Peyer's patch (tissue), 4 donors: ENCODE results near the gene WDR91. TPM values are rescaled to one million over a fixed set of nuclear protein-coding genes. Genes with fewer than 3 reads are reported as not detected.

ENCODE experiments used
- DNase-seq, 3 donors: peaks; one replicate each; pipeline ENCODE4 v3.0.0-alpha.2; 2017 to 2019
- H3K27ac ChIP-seq, 4 donors: fragments of 200-600 bp; sonication (generic); one replicate each; pipeline ENCODE4 v1.5.1; 2016 to 2019
- H3K27me3 ChIP-seq, 2 donors: fragments of 200-600 bp; sonication (generic); one replicate each; pipeline ENCODE4 v1.5.1; 2019
- H3K36me3 ChIP-seq, 3 donors: fragments of 200-600 bp; sonication (generic); one replicate each; pipeline ENCODE4 v1.5.1; 2016 to 2019
- H3K4me1 ChIP-seq, 4 donors: fragments of 200-600 bp; sonication (generic); one replicate each; pipeline ENCODE4 v1.5.1; 2016 to 2019
- H3K4me3 ChIP-seq, 4 donors: fragments of 200-600 bp; sonication (generic); 1 replicate in 3 of 4; 2 replicates in 1 of 4; pipeline ENCODE4 v1.5.1; 2016 to 2019; ENCODE audit warnings: mild to moderate bottlenecking in 1 of 4
- H3K9me3 ChIP-seq, 4 donors: fragments of 200-600 bp; sonication (generic); one replicate each; pipeline ENCODE4 v1.5.1; 2016 to 2019; ENCODE audit warnings: mild to moderate bottlenecking in 1 of 4
- CTCF ChIP-seq, 6 experiments: fragments of 450-650 bp in 4 of 6; fragments of 200-600 bp in 2 of 6; sonication (generic) in 1 of 6; IDR thresholded peaks; one replicate each; pipeline ENCODE4 v1.5.1; 2017 to 2019; ENCODE audit warnings: antibody characterized with exemption in 6 of 6, mild to moderate bottlenecking in 3 of 6, moderate library complexity in 1 of 6
- POLR2A ChIP-seq, 2 donors: fragments of 450-650 bp; IDR thresholded peaks; one replicate each; pipeline ENCODE4 v1.5.1; 2017; ENCODE audit warnings: antibody characterized with exemption in 2 of 2, mild to moderate bottlenecking in 2 of 2, moderate library complexity in 2 of 2
- total RNA-seq, 4 donors: library from RNA; depleted of rRNA; stranded (reverse); fragments of >200 nt; gene quantifications; one replicate each; pipeline ENCODE4 v1.1.0, GENCODE V29; 2016

The WDR91 gene
- total RNA-seq, 4 donors from 2014 or later: 6.7 to 44.6 (median 22.2) TPM

DNA sequence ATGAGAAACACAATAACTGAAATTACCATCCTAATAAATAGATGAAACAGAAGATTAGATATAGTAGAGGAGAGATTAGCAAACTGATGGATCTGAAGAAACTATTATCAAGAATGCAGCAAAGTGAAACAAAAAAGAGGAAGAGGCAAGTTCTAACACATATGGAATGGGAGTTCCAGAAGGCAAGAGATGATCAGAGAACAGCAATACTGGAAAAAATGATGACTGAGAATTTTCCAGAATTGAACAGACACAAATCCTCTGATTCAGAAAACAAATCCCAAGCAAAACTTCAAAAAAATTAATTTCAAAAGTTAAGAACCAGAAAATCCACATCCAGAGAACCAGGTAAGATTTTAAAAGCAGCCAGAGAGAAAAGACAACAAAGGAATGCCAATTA lies 20.6 kb downstream of the WDR91 start:
- Histone ChIP-seq H3K9me3 (no peaks in the 10 kb centered on the region), H3K36me3 (peaks cover 0 to 70% (median 0%) of the 10 kb centered on the region in 3 donors), H3K4me1 (no peaks in the 10 kb centered on the region), H3K27me3 (no peaks in the 10 kb centered on the region), H3K4me3 (no peak overlapping the region), H3K27ac (no peak overlapping the region)
- no peak for TF ChIP-seq POLR2A (IDR thresholded peaks at IDR 0.05)
- no peak for TF ChIP-seq CTCF (IDR thresholded peaks at IDR 0.05)
- DNase-seq: no peak

- TF ChIP-seq POLR2A (IDR thresholded peaks at IDR 0.05) (no peak), CTCF (IDR thresholded peaks at IDR 0.05) (no peak)
- Histone ChIP-seq H3K9me3 (no peaks in the 10 kb centered on the region), H3K4me3 (no peak overlapping the region), H3K36me3 (peaks cover 0 to 72% (median 0%) of the 10 kb centered on the region in 3 donors), H3K4me1 (no peaks in the 10 kb centered on the region), H3K27ac (no peak overlapping the region), H3K27me3 (no peaks in the 10 kb centered on the region)
- DNase-seq: no peak
Observed at GRCh38 chr7:135189961-135190360, 21.4 kb downstream of the WDR91 start.

GRCh38 chr7:135189221-135189662 lies 22.1 kb downstream of the WDR91 start:
- Histone ChIP-seq H3K4me3 (no peak overlapping the region), H3K27me3 (no peaks in the 10 kb centered on the region), H3K36me3 (peaks cover 0 to 71% (median 0%) of the 10 kb centered on the region in 3 donors), H3K4me1 (no peaks in the 10 kb centered on the region), H3K9me3 (no peaks in the 10 kb centered on the region), H3K27ac (no peak overlapping the region)
- TF ChIP-seq CTCF (IDR thresholded peaks at IDR 0.05) (no peak), POLR2A (IDR thresholded peaks at IDR 0.05) (no peak)
- no peak for DNase-seq

DNA sequence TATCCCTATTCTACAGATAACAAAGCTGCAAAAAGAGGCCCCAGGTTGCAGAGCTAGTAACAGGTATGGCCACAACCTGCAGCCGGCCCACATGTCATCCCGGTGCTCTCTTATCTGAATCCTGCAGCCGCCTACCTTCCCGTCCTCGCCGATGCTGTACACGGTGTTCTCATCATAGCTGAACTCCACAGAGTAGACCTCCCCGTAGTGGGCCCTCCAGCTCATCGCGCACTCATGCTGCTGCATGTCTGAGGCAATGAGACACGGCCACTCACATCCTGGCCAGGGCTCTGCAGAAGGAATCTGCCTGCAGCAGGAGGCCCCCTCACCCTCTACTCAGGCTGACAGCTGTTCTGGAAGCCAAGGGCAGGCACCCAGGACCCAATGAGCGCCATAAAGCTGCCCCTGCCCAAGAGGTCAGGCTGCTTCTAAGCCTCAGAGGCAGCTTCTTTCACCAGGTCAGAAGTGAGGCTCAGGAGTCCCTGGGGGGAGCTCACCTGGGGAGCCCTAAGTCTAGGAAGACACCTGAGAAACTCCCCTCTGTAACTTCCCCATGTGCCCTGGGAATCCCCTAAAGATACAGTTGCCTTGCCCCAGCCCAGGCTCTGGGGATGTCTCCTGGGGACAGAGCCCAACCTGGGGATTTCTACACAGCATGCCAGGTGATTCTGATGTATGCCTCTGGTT lies 22.9 kb downstream of the WDR91 start:
- no peaks in the 10 kb centered on the region for H3K4me1 ChIP-seq
- no peaks in the 10 kb centered on the region for H3K9me3 ChIP-seq
- no peak overlapping the region for H3K27ac ChIP-seq
- no peak for TF ChIP-seq POLR2A (IDR thresholded peaks at IDR 0.05)
- no peak for TF ChIP-seq CTCF (IDR thresholded peaks at IDR 0.05)
- no peaks in the 10 kb centered on the region for H3K27me3 ChIP-seq
- peaks cover 0 to 76% (median 0%) of the 10 kb centered on the region in 3 donors for H3K36me3 ChIP-seq
- no peak for DNase-seq
- no peak overlapping the region for H3K4me3 ChIP-seq

DNA sequence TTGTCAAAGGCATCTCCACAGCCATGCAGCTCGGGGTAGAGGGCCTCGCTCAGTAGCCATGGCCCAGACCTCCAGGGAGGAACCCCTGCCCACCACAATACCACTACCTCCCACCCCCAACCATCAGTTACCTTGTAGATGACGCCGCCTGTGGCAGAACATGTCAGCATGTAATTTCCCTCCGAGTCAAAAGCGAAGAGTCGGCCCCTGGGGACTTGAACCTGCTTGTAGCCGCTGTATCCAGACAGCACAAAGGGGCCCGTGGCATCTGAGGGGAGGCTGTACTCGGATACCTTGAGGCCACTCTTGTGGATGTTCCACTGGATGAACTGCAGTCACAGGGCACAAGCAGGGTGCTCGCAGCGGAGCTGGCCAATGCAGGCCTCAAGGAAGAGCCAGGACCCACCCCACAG lies 24.5 kb downstream of the WDR91 start:
- no peak for DNase-seq
- H3K4me3 ChIP-seq: no peak overlapping the region
- H3K36me3 ChIP-seq: peaks cover 0 to 75% (median 0%) of the 10 kb centered on the region in 3 donors
- no peak overlapping the region for H3K27ac ChIP-seq
- no peaks in the 10 kb centered on the region for H3K4me1 ChIP-seq
- H3K27me3 ChIP-seq: no peaks in the 10 kb centered on the region
- peaks cover 0 to 15% (median 4%) of the 10 kb centered on the region in 4 donors for H3K9me3 ChIP-seq
- TF ChIP-seq CTCF (IDR thresholded peaks at IDR 0.05) (no peak), POLR2A (IDR thresholded peaks at IDR 0.05) (no peak)
